Measurements from ENCODE around the gene RAD9A. TPM values are rescaled to one million over a fixed set of nuclear protein-coding genes. Genes with fewer than 3 reads are reported as not detected.
A peak's percentile ranks its signal among the peaks of the same experiment; 100 is the strongest.

Gene RAD9A
- total and polyA plus RNA-seq, 2 donors (not counting 1 experiment from before 2014, with no cell fraction given), result 3.5 to 3.8 TPM

GRCh38 chr11:67371911-67372320, 19.9 kb upstream of the RAD9A start:
- DNase-seq (ENCODE audit: low read depth in 2 of 2), result no peak
- Histone ChIP-seq H3K36me3 (ENCODE audit: control insufficient read depth, insufficient read depth, low read length) (peaks cover 2% of the 10 kb centered on the region), H3K4me1 (ENCODE audit: control insufficient read depth, extremely low read depth, insufficient read depth, low read length) (peaks cover 52% of the 10 kb centered on the region), H3K9me3 (ENCODE audit: control insufficient read depth, insufficient read depth, low read depth, low read length) (no peaks in the 10 kb centered on the region), H3K4me2 (ENCODE audit: extremely low read depth, insufficient read depth, low read length) (peak overlapping the region; percentile 83), H2AFZ (ENCODE audit: low read length) (no peak overlapping the region), H3K9ac (ENCODE audit: insufficient read depth, low read length) (peak overlapping the region; percentile 53), H4K20me1 (ENCODE audit: control insufficient read depth, extremely low read depth, insufficient read depth, low read length) (no peaks in the 10 kb centered on the region), H3K79me2 (ENCODE audit: control insufficient read depth, insufficient read depth, low read length) (peaks cover 34% of the 10 kb centered on the region), H3K27ac (ENCODE audit: insufficient read depth, low read length) (peak overlapping the region; percentile 23), H3K4me3 (replicated peaks in 1 of 4; ENCODE audit: control extremely low read depth in 1 of 4, insufficient read depth in 1 of 4, low read depth in 3 of 4, low read length in 4 of 4) (peak overlapping the region; percentile 42 to 74 (median 56)), H3K27me3 (ENCODE audit: control insufficient read depth, insufficient read depth, low read length) (no peaks in the 10 kb centered on the region)
- TF ChIP-seq, protein P1, sequence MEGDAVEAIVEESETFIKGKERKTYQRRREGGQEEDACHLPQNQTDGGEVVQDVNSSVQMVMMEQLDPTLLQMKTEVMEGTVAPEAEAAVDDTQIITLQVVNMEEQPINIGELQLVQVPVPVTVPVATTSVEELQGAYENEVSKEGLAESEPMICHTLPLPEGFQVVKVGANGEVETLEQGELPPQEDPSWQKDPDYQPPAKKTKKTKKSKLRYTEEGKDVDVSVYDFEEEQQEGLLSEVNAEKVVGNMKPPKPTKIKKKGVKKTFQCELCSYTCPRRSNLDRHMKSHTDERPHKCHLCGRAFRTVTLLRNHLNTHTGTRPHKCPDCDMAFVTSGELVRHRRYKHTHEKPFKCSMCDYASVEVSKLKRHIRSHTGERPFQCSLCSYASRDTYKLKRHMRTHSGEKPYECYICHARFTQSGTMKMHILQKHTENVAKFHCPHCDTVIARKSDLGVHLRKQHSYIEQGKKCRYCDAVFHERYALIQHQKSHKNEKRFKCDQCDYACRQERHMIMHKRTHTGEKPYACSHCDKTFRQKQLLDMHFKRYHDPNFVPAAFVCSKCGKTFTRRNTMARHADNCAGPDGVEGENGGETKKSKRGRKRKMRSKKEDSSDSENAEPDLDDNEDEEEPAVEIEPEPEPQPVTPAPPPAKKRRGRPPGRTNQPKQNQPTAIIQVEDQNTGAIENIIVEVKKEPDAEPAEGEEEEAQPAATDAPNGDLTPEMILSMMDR (conservative IDR thresholded peaks at IDR 0.05 in 1 of 2, IDR thresholded peaks at IDR 0.05 in 1 of 2; ENCODE audit: low read depth in 1 of 2, low read length in 2 of 2), result no peak
- TF ChIP-seq EZH2 (IDR thresholded peaks at IDR 0.05; ENCODE audit: low read length, missing control alignments), result no peak

DNA sequence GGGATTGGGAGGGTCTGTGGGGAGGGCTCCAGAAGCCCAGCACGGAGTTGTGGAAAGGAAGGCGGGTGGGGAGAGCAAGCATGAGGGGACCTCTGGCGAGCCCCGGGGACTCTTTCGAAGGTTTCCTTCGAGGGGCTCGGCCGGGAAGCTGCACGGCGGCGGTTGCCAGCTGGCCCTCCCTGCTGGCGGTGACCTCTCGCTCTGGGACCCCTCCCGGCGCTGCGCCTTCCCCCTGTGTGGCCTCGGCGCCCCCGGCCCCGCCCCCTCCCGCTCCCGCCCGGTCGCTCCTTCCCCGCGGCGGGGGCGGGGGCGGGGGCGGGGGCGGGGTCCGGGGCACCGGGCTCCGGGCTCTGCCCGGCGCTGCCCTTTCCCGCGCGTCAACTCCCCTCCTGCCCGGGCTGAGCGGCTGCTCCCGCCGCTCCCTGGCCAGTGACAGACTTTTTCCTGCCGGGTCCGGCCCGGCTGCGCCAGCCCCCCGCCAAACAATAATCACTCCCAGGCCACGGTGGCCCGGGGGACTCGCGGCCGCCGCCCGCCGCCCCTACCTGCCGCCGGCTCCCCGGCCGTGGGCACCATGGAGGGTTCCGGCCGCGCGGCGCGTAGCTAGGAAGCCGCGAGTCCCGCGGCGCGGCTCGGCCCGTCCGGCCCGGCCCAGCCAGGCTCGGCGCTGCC, 19.3 kb upstream of the RAD9A start:
- H3K4me1 ChIP-seq (ENCODE audit: control insufficient read depth, extremely low read depth, insufficient read depth, low read length), result peaks cover 47% of the 10 kb centered on the region
- no peak for DNase-seq (ENCODE audit: low read depth in 2 of 2)
- peak overlapping the region; percentile 97 for H3K27ac ChIP-seq (ENCODE audit: insufficient read depth, low read length)
- peak overlapping the region; percentile 42 to 74 (median 58) for H3K4me3 ChIP-seq (replicated peaks in 1 of 4; ENCODE audit: control extremely low read depth in 1 of 4, insufficient read depth in 1 of 4, low read depth in 3 of 4, low read length in 4 of 4)
- H3K9me3 ChIP-seq (ENCODE audit: control insufficient read depth, insufficient read depth, low read depth, low read length), result no peaks in the 10 kb centered on the region
- TF ChIP-seq, protein P1 (conservative IDR thresholded peaks at IDR 0.05 in 1 of 2, IDR thresholded peaks at IDR 0.05 in 1 of 2; ENCODE audit: low read depth in 1 of 2, low read length in 2 of 2), result no peak
- TF ChIP-seq EZH2 (IDR thresholded peaks at IDR 0.05; ENCODE audit: low read length, missing control alignments), result no peak
- peaks cover 32% of the 10 kb centered on the region for H3K79me2 ChIP-seq (ENCODE audit: control insufficient read depth, insufficient read depth, low read length)
- peak overlapping the region; percentile 83 for H3K4me2 ChIP-seq (ENCODE audit: extremely low read depth, insufficient read depth, low read length)
- no peak overlapping the region for H2AFZ ChIP-seq (ENCODE audit: low read length)
- no peaks in the 10 kb centered on the region for H3K27me3 ChIP-seq (ENCODE audit: control insufficient read depth, insufficient read depth, low read length)
- peak overlapping the region; percentile 93 for H3K9ac ChIP-seq (ENCODE audit: insufficient read depth, low read length)
- H3K36me3 ChIP-seq (ENCODE audit: control insufficient read depth, insufficient read depth, low read length), result no peaks in the 10 kb centered on the region
- H4K20me1 ChIP-seq (ENCODE audit: control insufficient read depth, extremely low read depth, insufficient read depth, low read length), result no peaks in the 10 kb centered on the region

GRCh38 chr11:67372993-67373647, 18.7 kb upstream of the RAD9A start, which contains the start of gene CLCF1:
TSS of gene CLCF1 (minus strand) at chr11:67373598. CDS start at chr11:67373539, 59 bp downstream.
- Histone ChIP-seq H3K4me3 (replicated peaks in 1 of 4; ENCODE audit: control extremely low read depth in 1 of 4, insufficient read depth in 1 of 4, low read depth in 3 of 4, low read length in 4 of 4) (peak within 1 kb of the TSS; percentile 35 to 74 (median 64)), H3K27ac (ENCODE audit: insufficient read depth, low read length) (peak within 1 kb of the TSS; percentile 97), H3K27me3 (ENCODE audit: control insufficient read depth, insufficient read depth, low read length) (no peaks in the 10 kb centered on the region), H3K79me2 (ENCODE audit: control insufficient read depth, insufficient read depth, low read length) (peaks cover 29% of the 10 kb centered on the region), H3K36me3 (ENCODE audit: control insufficient read depth, insufficient read depth, low read length) (no peaks in the 10 kb centered on the region), H3K9ac (ENCODE audit: insufficient read depth, low read length) (peak within 1 kb of the TSS; percentile 93), H3K4me2 (ENCODE audit: extremely low read depth, insufficient read depth, low read length) (peak within 1 kb of the TSS; percentile 58), H4K20me1 (ENCODE audit: control insufficient read depth, extremely low read depth, insufficient read depth, low read length) (no peaks in the 10 kb centered on the region), H3K9me3 (ENCODE audit: control insufficient read depth, insufficient read depth, low read depth, low read length) (no peaks in the 10 kb centered on the region), H3K4me1 (ENCODE audit: control insufficient read depth, extremely low read depth, insufficient read depth, low read length) (peaks cover 44% of the 10 kb centered on the region), H2AFZ (ENCODE audit: low read length) (no peak within 1 kb of the TSS)
- peak; percentile 56 to 75 for DNase-seq (ENCODE audit: low read depth in 2 of 2)
- TF ChIP-seq EZH2 (IDR thresholded peaks at IDR 0.05; ENCODE audit: low read length, missing control alignments), result no peak
- TF ChIP-seq, protein P1 (conservative IDR thresholded peaks at IDR 0.05 in 1 of 2, IDR thresholded peaks at IDR 0.05 in 1 of 2; ENCODE audit: low read depth in 1 of 2, low read length in 2 of 2), result no peak

Data from fibroblast of lung (primary cell).